Activated CD8-positive, alpha-beta memory T cell treated with anti-CD3 and anti-CD28 coated beads for 4 hours (primary cell): ENCODE measurements around the gene PSMG2.
A peak's percentile ranks its signal among the peaks of the same experiment; 100 is the strongest.

ENCODE experiments used
- DNase-seq, 2 donors: peaks; one replicate each; pipeline ENCODE4 v3.0.0-alpha.2; 2020; ENCODE audit warnings: low read depth in 2 of 2

The PSMG2 gene

GRCh38 chr18:12702221-12703095 is at the start of gene PSMG2, which contains the start of gene CEP76:
PSMG2 (plus strand) TSS chr18:12703042; CDS start chr18:12703108, 66 bp downstream.
CEP76 (minus strand) TSS chr18:12702723; CDS start chr18:12702548, 175 bp downstream.
- peak; percentile 57 to 62 for DNase-seq

- no peak for DNase-seq
Measured at GRCh38 chr18:12654971-12655370, 47.9 kb upstream of the PSMG2 start.

GRCh38 chr18:12656605-12656937 is 46.3 kb upstream of the PSMG2 start:
- no peak for DNase-seq

GRCh38 chr18:12656938-12657683 is 45.7 kb upstream of the PSMG2 start:
- DNase-seq = no peak

GRCh38 chr18:12657684-12658425 is 45.0 kb upstream of the PSMG2 start, which contains the start of gene SPIRE1:
SPIRE1 (minus strand) TSS chr18:12658107; CDS start chr18:12657866, 241 bp downstream.
- DNase-seq = no peak

- DNase-seq = no peak
Measured at GRCh38 chr18:12658426-12659138, 44.3 kb upstream of the PSMG2 start.

GRCh38 chr18:12659904-12660605 is 42.8 kb upstream of the PSMG2 start:
- no peak for DNase-seq

- DNase-seq = no peak
Measured at GRCh38 chr18:12668041-12668440, 34.8 kb upstream of the PSMG2 start.

GRCh38 chr18:12679183-12679786 is 23.6 kb upstream of the PSMG2 start:
- no peak for DNase-seq

GRCh38 chr18:12686100-12686499 is 16.7 kb upstream of the PSMG2 start:
- DNase-seq = no peak

- DNase-seq = no peak
Measured at GRCh38 chr18:12689256-12689850, 13.5 kb upstream of the PSMG2 start.

GRCh38 chr18:12692206-12692605 is 10.6 kb upstream of the PSMG2 start:
- no peak for DNase-seq

GRCh38 chr18:12694032-12694431 is 8.8 kb upstream of the PSMG2 start:
- DNase-seq = no peak

- no peak for DNase-seq
Measured at GRCh38 chr18:12699747-12700146, 3.1 kb upstream of the PSMG2 start.

- no peak for DNase-seq
Measured at GRCh38 chr18:12701161-12701560, 1.7 kb upstream of the PSMG2 start.

GRCh38 chr18:12703096-12703567 is 290 bp downstream of the PSMG2 start:
- DNase-seq = no peak

GRCh38 chr18:12703664-12704063 is 822 bp downstream of the PSMG2 start:
- no peak for DNase-seq

GRCh38 chr18:12711446-12711845 is 8.6 kb downstream of the PSMG2 start:
- DNase-seq = no peak

GRCh38 chr18:12721495-12722275 is 18.8 kb downstream of the PSMG2 start:
- no peak for DNase-seq
